UCSD-AML1 (cell line): ENCODE data around the gene STXBP6.
"Not testable (repeated sequence)": the region's sequence is repeated elsewhere in the genome, so short reads cannot be mapped to it uniquely, and the experiment has no call there.

Source experiments
- DNase-seq: peaks from one replicate; lab custom pipeline; 2025; ENCODE audit not compliant: unreplicated experiment; lab: John Stamatoyannopoulos, UW

Gene STXBP6

DNA sequence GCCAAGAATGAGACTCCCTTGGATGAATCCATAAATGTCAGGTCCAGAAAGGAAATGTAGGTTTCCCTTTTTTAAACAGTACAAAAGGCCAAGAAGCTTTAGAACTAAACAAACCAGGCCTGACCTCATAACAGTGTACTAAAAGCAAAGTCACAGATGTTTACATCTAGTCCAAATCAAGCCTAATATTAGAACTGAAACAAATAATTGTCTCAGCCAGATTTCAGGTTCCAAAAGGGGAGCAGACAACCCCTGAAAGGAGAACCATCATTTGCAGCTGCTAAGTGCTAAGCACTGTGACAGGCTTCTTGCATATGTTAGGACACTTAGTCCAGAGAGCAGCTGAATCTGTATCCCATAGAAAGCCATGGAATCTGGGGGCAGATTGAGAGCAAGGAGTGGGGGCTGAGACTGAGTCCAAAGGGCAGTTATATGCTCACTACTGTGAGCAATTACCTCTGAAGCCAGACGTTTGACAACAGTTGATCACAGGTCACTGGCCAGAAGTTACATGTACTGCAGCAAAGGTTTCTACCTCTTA is 90.1 kb downstream of the STXBP6 start:
- no peak for DNase-seq

DNA sequence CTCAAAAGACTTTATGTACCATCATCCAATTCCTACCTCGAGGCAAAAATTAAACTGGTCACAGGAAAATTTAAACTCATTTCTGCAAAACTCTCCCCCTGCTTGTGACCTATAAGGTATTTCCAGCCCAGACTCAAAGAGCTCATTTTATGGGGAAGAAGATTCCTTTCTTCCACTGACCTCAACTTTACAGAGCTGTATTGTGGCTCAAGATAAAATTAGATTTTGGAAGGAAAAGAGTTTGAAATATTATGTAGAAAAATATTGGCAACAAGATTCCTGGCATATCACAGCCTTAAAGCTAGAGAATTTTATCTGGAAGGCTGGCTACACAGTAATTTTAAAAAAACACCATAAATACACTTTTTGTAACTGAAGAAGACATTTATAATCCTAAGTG is 91.7 kb downstream of the STXBP6 start:
- DNase-seq, result no peak

DNA sequence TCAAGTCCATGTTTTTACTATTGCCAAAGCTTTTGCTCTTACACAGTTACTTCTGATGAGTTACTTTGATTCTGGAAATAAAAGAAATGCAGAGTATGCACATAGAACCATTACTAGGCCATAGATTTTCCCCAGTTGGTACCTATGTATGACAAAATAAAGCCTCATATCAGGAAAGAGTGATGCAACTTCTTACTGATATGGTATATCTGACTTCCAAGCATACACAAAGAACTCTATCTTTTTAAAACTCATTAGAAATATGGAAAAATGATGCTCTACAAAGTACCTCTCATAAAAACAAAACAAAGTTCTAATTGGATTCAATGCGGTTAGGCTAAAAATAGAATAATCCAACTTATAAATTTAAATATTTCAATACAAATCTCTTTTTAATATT is 92.1 kb downstream of the STXBP6 start:
- DNase-seq, result no peak

DNA sequence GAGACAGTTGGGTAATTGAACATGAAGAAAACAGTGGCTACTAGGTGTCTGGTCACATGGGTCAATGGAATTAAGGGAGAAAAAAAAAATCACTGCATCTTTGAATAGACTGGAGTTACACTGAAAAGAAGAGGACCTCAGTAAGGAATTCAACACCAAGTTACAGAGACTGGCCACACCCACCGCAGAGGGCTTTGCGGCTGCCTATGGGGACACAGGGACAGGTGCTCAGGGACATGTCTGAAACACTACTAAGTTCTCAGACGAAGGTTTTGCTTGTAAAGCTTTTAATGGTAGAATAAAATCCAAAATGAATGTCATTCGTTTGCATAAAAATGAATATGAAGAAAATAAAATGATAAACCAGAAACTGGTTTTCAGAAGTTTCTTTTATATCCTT is 93.8 kb downstream of the STXBP6 start:
- no peak for DNase-seq

DNA sequence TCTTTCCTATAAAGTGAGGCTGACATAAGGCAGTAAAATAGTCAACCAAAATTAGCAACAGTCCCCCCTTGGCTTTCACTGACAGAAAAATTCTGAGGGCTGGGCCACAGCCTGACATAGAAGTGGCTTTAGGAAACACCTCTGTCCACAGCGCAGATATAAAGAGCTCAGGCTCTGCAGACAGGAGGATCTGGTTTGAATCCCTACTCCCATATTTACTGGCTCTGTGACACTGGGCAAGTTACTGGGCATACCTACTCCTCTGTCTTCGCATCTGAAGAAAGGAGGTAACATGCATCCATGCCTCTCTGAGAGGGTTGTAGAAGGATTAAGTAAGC is 95.3 kb downstream of the STXBP6 start:
- no peak for DNase-seq

DNA sequence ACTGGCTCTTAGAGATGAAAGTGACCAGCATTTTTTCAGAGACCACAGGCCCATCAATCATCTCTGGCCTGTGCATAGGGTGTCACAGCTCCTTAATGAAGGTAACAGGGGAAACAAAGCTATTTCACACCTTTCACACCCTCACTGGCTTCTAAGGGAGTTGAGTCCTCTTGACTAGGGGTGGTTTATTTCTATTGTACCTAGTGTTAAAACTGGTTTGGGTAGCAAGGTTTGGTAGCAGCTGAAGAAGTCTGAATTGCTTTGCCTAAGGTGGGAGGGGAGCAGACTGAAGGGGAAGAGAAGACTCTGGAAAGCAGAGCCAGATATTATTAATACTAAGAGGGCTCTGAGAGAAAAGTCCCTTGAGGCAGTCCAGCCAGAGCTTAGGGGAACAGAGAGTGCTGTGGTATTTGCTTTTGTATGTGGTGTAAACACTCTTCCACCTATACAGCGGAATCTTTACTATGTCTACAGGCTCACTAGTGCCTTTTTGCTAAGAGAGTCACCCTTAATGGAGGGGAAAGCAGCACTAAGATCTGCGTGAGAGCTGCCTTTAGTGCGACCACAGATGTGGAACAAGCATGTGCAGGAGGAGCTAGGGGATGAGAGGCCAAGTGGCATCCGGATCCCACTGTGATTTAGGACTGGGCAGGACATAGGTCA is 95.8 kb downstream of the STXBP6 start:
- no peak for DNase-seq

DNA sequence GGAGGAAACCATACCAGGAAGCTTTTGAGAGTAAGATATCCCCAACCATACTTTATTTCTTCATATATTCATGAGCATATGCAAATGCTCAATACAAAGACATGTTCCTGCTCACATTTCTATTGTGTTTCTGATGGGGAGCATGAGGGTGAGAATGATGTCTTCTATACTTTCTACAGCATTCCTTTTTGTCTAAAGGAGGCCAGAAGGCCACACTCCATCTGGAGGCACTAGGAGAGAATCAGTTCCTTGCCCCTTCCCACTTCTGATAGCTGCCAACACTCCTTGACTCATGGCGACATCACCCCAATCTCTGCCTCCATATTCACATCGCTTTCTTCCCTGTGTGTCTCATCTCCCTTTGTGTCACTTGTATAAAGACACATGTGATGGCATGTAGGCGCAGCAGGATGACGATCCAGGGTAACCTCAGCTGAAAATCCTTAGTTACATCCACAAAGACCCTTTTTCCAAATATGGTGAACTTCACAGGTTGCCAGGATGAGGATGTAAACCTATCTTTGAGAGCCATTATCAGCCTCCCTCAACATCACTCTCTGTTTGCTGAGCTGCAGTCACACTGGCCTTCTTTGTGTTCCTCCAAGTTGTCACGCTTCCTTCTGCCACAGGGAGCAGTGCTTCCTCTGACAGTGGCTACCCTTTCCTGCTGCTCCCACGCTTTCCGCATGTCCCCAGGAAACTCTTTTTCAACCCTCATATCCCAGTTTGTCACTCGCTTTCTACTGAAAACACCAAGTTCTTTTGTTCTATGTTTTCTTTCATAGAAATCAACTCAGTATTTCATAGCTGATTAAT is 96.9 kb downstream of the STXBP6 start:
- DNase-seq, result peak; percentile 56

DNA sequence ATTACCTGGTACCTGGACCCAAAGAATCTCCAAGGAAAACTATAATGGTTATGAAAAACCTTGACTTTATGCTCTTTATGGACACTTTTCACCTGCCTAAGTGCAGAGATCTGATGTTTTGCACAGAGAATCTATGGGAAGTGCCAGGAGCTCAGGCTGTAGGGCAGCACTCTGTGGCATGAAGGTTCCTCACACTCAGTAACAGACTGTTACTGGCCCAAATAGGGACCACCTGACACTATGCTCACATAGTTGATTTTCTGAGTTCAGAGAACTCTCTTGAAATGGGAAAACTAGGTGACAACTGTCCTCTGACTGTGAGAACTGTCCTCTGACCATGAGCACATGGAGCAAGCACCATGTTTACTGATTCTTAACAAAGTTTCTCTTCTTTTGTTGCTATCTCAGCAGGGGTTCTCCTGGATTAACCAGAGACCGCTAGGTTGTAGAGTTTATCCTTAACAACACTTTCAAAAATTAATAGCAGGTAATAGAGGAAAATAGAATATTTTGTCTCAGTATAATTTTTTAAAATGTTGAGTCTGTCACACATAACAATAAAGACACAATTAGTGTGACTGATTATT is 101.6 kb downstream of the STXBP6 start:
- DNase-seq, result no peak

DNA sequence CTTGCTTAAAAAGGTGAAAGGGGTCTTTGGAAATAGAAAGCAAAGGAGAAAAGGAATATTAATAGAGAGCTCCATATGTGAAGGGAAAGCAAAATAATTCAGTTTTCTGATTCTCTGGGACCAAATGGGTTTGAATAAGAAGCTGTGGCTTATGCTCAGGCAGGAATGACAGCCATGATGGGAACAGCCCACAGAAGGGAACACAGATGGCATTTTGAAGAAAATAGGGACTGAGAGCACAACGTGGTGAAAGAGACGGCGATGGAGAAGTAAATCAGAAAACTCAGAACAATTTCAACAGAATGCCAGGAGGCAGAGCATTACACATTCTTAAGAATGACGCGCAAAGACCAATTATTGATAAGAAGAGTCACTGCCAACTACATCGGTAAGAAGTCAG is 102.8 kb downstream of the STXBP6 start:
- DNase-seq, result no peak

DNA sequence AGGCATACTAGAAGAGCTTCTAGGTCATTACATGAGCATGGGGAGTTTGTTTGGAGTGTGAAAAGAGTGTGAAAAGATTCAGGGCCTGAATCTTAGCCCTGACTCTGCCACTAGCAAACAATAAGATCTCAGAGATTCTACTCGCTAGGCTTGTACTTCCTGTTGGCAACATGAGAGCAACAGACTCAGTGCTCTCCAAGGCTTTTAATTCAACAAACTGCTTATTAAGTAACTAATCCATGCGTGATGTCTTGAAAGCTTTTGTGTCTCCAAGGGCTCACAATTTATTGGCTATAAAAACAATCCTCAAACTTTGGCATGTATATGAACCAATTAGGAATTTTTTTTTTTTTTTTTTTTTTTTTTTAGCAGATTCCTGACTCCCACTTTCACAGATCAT is 105.1 kb downstream of the STXBP6 start:
- DNase-seq, result no peak

DNA sequence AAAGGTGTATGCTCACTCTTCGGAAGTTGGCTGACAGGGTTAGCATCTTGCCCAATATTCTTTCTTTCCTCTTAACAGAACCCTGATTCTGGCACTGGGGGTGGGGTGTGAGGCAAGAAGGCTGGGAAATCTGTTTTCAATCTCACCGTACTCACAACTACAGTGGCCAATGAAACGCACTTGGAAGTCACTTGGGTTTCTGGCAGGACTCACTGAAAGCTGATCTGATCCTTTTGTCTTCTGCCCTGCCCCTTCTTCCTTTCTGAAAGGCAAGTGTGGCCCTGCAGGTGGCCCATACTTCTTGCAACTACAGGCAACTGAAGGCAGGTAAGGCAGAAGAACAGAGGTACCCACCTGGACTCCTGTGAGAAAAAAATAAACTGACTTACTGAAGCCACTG is 106.9 kb downstream of the STXBP6 start:
- DNase-seq, result no peak

DNA sequence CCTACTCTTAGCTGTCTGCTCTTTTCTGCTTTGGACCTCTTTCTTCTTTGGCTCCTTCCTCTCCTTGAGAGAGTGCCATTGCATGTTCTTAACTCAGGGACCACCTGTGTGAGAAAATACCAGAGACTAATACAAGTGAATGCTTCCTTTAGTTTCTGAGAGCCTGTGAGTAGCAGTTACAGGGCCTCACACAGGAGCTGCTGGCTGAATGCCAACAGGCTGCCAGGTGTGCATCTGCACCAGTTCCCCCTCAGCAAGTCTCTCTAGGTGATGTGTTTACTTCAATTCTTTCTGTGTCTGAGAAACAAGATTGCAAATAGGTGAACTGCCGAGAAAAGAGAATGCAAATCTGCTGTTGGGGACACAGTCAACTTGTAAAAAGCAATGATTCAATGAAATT is 108.2 kb downstream of the STXBP6 start:
- DNase-seq, result no peak

DNA sequence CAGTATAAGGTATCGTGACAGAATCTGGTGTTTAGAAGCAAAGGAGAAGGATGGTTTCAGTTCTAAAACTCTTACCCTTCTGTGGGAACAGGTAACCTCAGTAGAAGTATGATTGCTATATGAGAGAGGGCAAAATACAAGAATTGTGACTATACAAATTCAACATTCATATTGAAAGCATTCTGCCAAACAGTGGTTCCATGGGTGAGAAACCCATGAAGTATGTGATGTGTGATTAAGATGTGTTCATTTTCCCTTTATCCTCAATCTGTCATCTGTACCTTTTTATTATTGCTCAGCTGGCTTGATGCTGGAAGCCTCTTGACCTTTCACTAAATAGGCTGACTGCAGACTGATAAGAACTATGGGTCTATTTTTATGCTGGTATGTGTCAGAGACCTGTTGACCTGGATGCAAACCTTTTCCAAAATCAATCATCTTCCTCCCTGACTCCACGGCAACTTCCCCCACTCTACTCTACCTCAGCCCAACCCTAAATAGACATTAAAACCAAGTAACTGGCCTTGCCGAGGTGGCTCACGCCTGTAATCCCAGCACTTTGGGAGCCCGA is 109.6 kb downstream of the STXBP6 start:
- DNase-seq, result no peak

DNA sequence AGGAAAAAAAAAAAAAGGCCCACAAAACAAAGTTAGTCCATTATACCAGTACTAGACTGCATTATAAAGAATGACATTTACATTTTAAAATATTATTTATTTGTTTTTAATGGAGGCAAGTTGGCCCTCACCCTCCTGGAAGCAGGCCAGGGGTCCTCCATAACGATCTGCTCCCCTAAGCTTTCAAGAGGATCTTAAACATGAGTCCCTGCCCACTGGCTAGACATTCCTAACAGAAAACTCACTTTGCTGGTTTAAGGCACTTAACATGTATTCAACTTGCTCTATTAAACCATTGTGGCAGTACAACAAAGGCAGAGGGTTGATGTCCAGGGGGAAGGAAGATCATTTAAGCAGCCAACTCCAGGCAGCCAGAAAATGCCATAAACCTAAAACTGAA is 111.4 kb downstream of the STXBP6 start:
- DNase-seq, result no peak

DNA sequence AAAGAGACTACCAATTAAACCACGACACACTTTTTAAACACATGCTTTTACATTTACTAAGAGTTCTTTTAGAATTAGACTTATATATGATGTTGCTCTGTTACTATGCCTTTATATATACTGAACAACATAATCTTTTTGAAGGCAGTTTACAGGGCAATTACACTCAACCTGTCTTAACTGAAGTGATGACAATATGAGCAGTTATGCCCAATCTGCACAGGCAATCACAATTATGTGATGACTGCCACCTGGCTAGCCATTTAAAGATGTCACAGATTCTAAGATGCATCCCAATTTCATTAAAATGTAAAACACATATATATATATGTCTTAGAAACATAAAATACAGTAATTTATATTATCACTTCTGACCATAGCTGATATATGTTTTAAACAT is 112.6 kb downstream of the STXBP6 start:
- no peak for DNase-seq

DNA sequence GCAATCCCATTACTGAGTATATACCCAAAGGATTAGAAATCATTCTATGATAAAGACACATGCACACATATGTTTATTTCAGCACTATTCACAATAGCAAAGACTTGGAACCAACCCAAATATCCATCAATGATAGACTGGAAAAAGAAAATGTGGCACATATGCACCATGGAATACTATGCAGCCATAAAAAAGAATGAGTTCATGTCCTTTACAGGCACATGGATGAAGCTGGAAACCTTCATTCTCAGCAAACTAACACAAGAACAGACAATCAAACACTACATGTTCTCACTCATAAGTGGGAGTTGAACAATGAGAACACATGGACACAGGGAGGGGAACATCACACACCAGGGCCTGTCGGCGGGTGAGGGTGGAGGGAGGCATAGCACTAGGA is 113.2 kb downstream of the STXBP6 start:
- not testable (repeated sequence) for DNase-seq

DNA sequence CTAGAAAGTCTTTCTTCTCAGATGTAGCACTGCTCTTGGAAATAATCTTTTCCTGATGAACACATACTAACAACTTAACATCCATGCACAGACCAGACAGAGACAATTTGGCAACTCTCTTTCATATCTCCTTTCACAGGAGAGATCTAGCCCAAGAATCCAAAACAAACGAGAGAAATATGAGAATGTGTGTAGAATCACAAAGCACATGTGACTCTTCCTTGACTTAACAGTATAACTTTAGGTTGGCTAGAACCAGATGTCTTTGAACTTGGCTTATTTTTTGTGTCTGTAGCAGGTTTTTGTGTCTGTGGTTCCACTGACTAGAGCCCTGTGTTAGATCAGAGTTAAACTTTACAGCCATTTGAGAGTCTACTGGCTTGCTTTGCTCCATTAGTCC is 114.2 kb downstream of the STXBP6 start:
- no peak for DNase-seq

DNA sequence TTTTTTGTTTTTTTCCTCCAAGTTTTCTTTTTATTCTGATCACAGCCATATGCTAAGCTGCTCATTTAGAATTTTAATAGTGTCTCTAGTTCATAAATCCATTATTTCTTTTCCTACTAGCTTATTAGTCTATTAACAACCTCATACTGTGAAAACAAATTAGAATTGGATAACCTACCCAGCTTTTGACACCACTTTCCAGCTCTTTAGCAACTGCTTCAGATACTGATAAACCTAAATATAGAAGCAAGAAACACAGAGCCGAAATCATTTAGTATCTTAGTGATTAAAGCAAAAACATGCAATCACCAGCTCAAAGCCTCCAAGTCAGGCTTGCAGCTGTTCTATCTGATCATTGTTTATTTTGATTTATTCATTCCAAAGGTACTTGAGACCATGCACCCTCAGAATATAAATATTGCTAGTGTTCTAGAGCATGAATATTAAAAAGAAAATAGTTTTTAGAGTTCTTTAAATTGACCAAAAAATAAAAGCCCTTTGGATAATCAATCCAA is 121.5 kb downstream of the STXBP6 start:
- DNase-seq, result no peak

DNA sequence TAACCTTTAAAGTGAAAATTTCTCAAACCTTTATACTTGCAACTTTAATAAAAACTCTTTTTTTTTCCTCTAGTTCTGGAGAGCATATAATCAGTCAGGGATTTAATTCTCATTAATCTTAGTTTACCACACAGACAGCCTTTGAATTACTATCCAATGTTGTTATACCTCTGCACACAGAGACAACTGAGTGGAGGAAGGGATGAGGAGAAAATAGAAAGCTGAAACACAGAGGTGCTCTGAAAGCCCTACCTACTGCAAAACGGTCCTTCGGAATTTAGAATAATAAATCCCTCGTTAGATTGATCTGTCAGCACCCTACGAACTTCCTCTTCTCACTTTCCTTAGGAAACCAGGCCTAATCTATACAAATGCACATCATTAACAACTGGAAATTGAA is 122.1 kb downstream of the STXBP6 start:
- DNase-seq, result no peak

DNA sequence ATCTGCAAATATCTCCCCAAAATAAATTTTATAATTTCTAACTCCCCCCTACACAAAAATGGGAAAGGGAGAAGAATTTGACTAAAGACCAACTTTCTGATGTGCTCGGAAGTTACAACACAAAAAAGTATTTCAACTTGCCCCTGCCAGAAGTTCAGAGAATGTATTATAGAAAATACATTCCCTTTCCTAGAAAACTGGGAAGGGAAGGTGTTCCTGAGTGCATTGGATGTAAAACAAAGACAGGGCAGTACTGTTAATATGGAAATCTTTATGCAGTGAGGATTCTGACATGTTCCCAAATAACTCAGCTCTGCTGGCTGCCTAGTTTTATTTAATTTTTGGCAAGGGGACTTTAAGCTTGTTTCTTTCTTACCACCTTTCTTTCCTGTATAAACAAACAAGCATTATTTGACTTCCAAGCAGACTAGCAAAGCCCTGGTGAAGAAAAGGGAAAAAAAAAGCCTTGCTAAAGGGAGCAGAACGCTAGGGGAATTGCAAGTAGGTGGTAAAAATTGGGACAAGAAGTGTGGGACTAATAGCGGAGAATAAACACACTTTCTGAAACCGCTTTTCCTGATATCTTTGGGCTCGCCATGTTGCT is 124.1 kb downstream of the STXBP6 start:
- DNase-seq, result no peak

DNA sequence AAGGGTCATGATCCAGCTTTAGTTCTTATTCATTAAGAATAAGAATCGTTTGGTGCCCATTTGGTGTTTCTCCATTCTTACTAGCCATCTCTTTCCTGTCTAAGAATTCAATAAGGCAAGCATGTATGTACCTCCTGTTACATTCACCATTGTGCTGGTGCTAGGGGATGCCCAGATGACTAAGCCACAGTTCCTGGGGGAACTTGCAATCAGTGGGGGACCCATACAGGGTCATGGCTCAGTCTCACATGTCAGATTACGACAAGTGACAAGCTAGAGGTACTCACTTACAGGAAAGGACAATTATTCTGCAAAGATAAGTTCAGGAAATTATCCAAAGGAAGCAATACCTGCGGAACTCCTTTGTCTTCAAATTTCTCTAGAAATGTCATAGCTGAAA is 125.4 kb downstream of the STXBP6 start:
- DNase-seq, result no peak
